Measurements from ENCODE around the gene LRRC41.
"Not testable (repeated sequence)": the region's sequence is repeated elsewhere in the genome, so short reads cannot be mapped to it uniquely, and the experiment has no call there.

The LRRC41 gene

GRCh38 chr1:46241733-46242132, 61.7 kb downstream of the LRRC41 start:
- DNase-seq, result not testable (repeated sequence)

- not testable (repeated sequence) for DNase-seq
These were observed 64.6 kb downstream of the LRRC41 start for GRCh38 chr1:46238865-46239264.

GRCh38 chr1:46236882-46237281, 66.5 kb downstream of the LRRC41 start:
- DNase-seq, result no peak

- DNase-seq, result not testable (repeated sequence)
These were observed 72.2 kb downstream of the LRRC41 start for GRCh38 chr1:46231231-46231630.

Data from stimulated activated CD4-positive, alpha-beta T cell treated with anti-CD3 and anti-CD28 coated beads, Interleukin-15, amount 100 ng/mL, for 24 hours (primary cell).